Loucy (cell line): ENCODE results near the gene THSD8.

Experiments
- EZH2phosphoT487 ChIP-seq: fragments of 200-600 bp; IDR thresholded peaks from 2 replicates; pipeline ENCODE4 v1.6.1; 2018; ENCODE audit warnings: antibody characterized with exemption, mild to moderate bottlenecking, moderate library complexity, borderline replicate concordance
- TF ChIP-seq, protein P1 (sequence below): fragments of 200-600 bp; sonication (generic); conservative IDR thresholded peaks from 2 replicates; pipeline ENCODE4 v1.5.1; 2014; ENCODE audit warnings: mild to moderate bottlenecking, antibody characterized with exemption, low read length

GRCh38 chr19:12836529-12836863, 34.6 kb downstream of the THSD8 start:
- TF ChIP-seq EZH2phosphoT487, result no peak
- TF ChIP-seq, protein P1, sequence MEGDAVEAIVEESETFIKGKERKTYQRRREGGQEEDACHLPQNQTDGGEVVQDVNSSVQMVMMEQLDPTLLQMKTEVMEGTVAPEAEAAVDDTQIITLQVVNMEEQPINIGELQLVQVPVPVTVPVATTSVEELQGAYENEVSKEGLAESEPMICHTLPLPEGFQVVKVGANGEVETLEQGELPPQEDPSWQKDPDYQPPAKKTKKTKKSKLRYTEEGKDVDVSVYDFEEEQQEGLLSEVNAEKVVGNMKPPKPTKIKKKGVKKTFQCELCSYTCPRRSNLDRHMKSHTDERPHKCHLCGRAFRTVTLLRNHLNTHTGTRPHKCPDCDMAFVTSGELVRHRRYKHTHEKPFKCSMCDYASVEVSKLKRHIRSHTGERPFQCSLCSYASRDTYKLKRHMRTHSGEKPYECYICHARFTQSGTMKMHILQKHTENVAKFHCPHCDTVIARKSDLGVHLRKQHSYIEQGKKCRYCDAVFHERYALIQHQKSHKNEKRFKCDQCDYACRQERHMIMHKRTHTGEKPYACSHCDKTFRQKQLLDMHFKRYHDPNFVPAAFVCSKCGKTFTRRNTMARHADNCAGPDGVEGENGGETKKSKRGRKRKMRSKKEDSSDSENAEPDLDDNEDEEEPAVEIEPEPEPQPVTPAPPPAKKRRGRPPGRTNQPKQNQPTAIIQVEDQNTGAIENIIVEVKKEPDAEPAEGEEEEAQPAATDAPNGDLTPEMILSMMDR, result no peak
